SK-N-MC (cell line): ENCODE results near the gene PMM1.
"Not testable (repeated sequence)": the region's sequence is repeated elsewhere in the genome, so short reads cannot be mapped to it uniquely, and the experiment has no call there.

Source experiments
- DNase-seq: peaks from one replicate; pipeline ENCODE4 v3.0.0-alpha.2; 2011; ENCODE audit warnings: low read depth, low spot score
- H3K27ac ChIP-seq: fragments of 200-600 bp; sonication (generic); 2 replicates; pipeline ENCODE4 v1.5.1; 2016; ENCODE audit warnings: mixed run types
- H3K36me3 ChIP-seq: fragments of 200-600 bp; sonication (generic); 2 replicates; pipeline ENCODE4 v1.6.1; 2017; ENCODE audit warnings: antibody characterized with exemption, low read length, mixed read lengths; ENCODE audit not compliant: insufficient read depth
- H3K4me3 ChIP-seq: fragments of 200-600 bp; sonication (generic); 2 replicates; pipeline ENCODE4 v1.5.1; 2016
- H3K9ac ChIP-seq: fragments of 200-600 bp; sonication (generic); 2 replicates; pipeline ENCODE4 v1.8.0; 2017; ENCODE audit warnings: mixed run types, mixed read lengths; ENCODE audit not compliant: insufficient read length
- H3K9me3 ChIP-seq: fragments of 200-600 bp; sonication (generic); 2 replicates; pipeline ENCODE4 v1.6.1; 2017; ENCODE audit warnings: low read depth, mild to moderate bottlenecking, antibody characterized with exemption, low read length, moderate library complexity, mixed read lengths
- EZH2 ChIP-seq: fragments of 200-600 bp; sonication (generic); IDR thresholded peaks from one replicate; pipeline ENCODE4 v1.6.1; 2017; ENCODE audit warnings: antibody characterized with exemption
- FOXP2 ChIP-seq: optimal IDR thresholded peaks from 2 replicates; pipeline ENCODE3; 2011; ENCODE audit warnings: mild to moderate bottlenecking, moderate library complexity; ENCODE audit not compliant: insufficient read depth; ENCODE audit errors: extremely low read length, control extremely low read depth
- POLR2AphosphoS5 ChIP-seq: IDR thresholded peaks from 2 replicates; pipeline ENCODE4 v1.6.1; 2012; ENCODE audit warnings: mild to moderate bottlenecking, low read depth, low read length, borderline replicate concordance

The PMM1 gene

GRCh38 chr22:41589391-41590241 is at the start of gene PMM1:
Gene PMM1, minus strand, starts transcription at chr22:41589840. Its CDS starts 35 bp downstream, at chr22:41589805.
- peak; percentile 96 for DNase-seq

GRCh38 chr22:41638748-41639147 is 49.1 kb upstream of the PMM1 start:
- Histone ChIP-seq H3K36me3 (peaks cover 94% of the 10 kb centered on the region), H3K4me3 (no peak overlapping the region), H3K9me3 (no peaks in the 10 kb centered on the region), H3K9ac (no peak overlapping the region), H3K27ac (no peak overlapping the region)
- DNase-seq = no peak
- TF ChIP-seq POLR2AphosphoS5 (no peak), FOXP2 (no peak), EZH2 (no peak)

More at GRCh38 chr22:41589391-41590241, at the start of gene PMM1:
- Histone ChIP-seq H3K9me3 (no peaks in the 10 kb centered on the region), H3K27ac (peak within 1 kb of the TSS; percentile 42; the same call in 1 of the 2 replicates), H3K4me3 (peak within 1 kb of the TSS; percentile 95), H3K9ac (peak within 1 kb of the TSS; percentile 78), H3K36me3 (no peaks in the 10 kb centered on the region)
- TF ChIP-seq EZH2 (no peak), POLR2AphosphoS5 (peak; percentile 65; the same call in 1 of the 2 replicates), FOXP2 (no peak)

- Histone ChIP-seq H3K36me3 (peaks cover 96% of the 10 kb centered on the region), H3K4me3 (no peak overlapping the region), H3K27ac (no peak overlapping the region), H3K9ac (no peak overlapping the region), H3K9me3 (no peaks in the 10 kb centered on the region)
- no peak for DNase-seq
- TF ChIP-seq FOXP2 (no peak), EZH2 (no peak), POLR2AphosphoS5 (no peak)
Measured at GRCh38 chr22:41638124-41638523, 48.5 kb upstream of the PMM1 start.

- not testable (repeated sequence) for DNase-seq, H3K9ac ChIP-seq, H3K4me3 ChIP-seq, H3K27ac ChIP-seq, H3K9me3 ChIP-seq
- peaks cover 92% of the 10 kb centered on the region for H3K36me3 ChIP-seq
Measured at GRCh38 chr22:41637623-41638022, 48.0 kb upstream of the PMM1 start.

- Histone ChIP-seq H3K27ac (no peak overlapping the region), H3K9ac (no peak overlapping the region), H3K9me3 (no peaks in the 10 kb centered on the region), H3K4me3 (no peak overlapping the region), H3K36me3 (peaks cover 85% of the 10 kb centered on the region)
- DNase-seq = no peak
- TF ChIP-seq EZH2 = no peak
- TF ChIP-seq POLR2AphosphoS5 = no peak
- TF ChIP-seq FOXP2 = no peak
Measured at GRCh38 chr22:41636467-41636866, 46.8 kb upstream of the PMM1 start.

GRCh38 chr22:41634610-41635009 is 45.0 kb upstream of the PMM1 start:
- not testable (repeated sequence) for H3K4me3 ChIP-seq, DNase-seq, H3K9ac ChIP-seq, H3K27ac ChIP-seq, H3K9me3 ChIP-seq
- peaks cover 74% of the 10 kb centered on the region for H3K36me3 ChIP-seq

- not testable (repeated sequence) for H3K27ac ChIP-seq, DNase-seq, H3K9ac ChIP-seq, H3K9me3 ChIP-seq, H3K4me3 ChIP-seq
- H3K36me3 ChIP-seq = peaks cover 73% of the 10 kb centered on the region
Measured at GRCh38 chr22:41631615-41632014, 42.0 kb upstream of the PMM1 start.

GRCh38 chr22:41631115-41631514 is 41.5 kb upstream of the PMM1 start:
- H3K9ac ChIP-seq, H3K27ac ChIP-seq, DNase-seq, H3K9me3 ChIP-seq, H3K4me3 ChIP-seq: not testable (repeated sequence)
- H3K36me3 ChIP-seq = peaks cover 71% of the 10 kb centered on the region

- H3K9ac ChIP-seq = no peak overlapping the region
- no peak overlapping the region for H3K27ac ChIP-seq
- no peak for DNase-seq
- H3K9me3 ChIP-seq = no peaks in the 10 kb centered on the region
- no peak for TF ChIP-seq EZH2
- TF ChIP-seq POLR2AphosphoS5 = no peak
- no peak for TF ChIP-seq FOXP2
- H3K4me3 ChIP-seq = no peak overlapping the region
- peaks cover 72% of the 10 kb centered on the region for H3K36me3 ChIP-seq
Measured at GRCh38 chr22:41625577-41625976, 35.9 kb upstream of the PMM1 start.
